Gastrocnemius medialis (tissue), 4 donors: ENCODE results near the gene MEF2C.

Experiments used
- POLR2A ChIP-seq, 2 donors: fragments of 450-650 bp; IDR thresholded peaks; one replicate each; pipeline ENCODE4 v1.6.1; 2017; ENCODE audit warnings: antibody characterized with exemption in 2 of 2, mild to moderate bottlenecking in 2 of 2, moderate library complexity in 2 of 2
- TF ChIP-seq, protein P1 (sequence below), 5 experiments: fragments of 450-650 bp in 3 of 5; fragments of 200-600 bp in 2 of 5; sonication (generic) in 2 of 5; IDR thresholded peaks in 4 of 5; conservative IDR thresholded peaks in 1 of 5; 1 replicate in 4 of 5; 2 replicates in 1 of 5; pipeline ENCODE4 v1.5.1; 2016 to 2019; ENCODE audit warnings: antibody characterized with exemption in 5 of 5, mild to moderate bottlenecking in 3 of 5, moderate library complexity in 3 of 5

DNA sequence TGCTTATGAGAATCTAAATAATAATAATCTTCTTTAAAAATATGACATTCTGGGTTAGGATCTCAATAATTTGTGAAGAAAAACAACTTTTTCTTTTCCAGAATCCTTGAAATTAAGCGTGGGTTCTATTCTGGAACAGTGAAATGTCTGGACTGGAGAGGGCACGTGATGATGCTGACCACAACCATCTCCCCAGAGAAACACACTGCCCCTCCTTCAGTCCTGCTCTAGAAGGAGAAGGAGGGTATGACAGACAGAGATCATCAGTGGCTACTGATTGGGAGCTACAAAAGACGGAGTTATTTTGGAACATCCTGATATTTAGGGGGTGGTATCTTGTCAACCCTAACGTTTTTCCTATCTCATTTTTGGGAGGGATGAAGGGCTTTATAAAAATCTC is 40.2 kb downstream of the MEF2C start:
- TF ChIP-seq, protein P1, sequence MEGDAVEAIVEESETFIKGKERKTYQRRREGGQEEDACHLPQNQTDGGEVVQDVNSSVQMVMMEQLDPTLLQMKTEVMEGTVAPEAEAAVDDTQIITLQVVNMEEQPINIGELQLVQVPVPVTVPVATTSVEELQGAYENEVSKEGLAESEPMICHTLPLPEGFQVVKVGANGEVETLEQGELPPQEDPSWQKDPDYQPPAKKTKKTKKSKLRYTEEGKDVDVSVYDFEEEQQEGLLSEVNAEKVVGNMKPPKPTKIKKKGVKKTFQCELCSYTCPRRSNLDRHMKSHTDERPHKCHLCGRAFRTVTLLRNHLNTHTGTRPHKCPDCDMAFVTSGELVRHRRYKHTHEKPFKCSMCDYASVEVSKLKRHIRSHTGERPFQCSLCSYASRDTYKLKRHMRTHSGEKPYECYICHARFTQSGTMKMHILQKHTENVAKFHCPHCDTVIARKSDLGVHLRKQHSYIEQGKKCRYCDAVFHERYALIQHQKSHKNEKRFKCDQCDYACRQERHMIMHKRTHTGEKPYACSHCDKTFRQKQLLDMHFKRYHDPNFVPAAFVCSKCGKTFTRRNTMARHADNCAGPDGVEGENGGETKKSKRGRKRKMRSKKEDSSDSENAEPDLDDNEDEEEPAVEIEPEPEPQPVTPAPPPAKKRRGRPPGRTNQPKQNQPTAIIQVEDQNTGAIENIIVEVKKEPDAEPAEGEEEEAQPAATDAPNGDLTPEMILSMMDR (IDR thresholded peaks at IDR 0.05 in 4 of 5, conservative IDR thresholded peaks at IDR 0.05 in 1 of 5), result no peak
- TF ChIP-seq POLR2A (IDR thresholded peaks at IDR 0.05), result no peak
